ENCODE measurements around the gene ZNF23.

The ZNF23 gene

GRCh38 chr16:71408536-71408935 is 53.5 kb downstream of the ZNF23 start:
- no peak for TF ChIP-seq CTCF (IDR thresholded peaks at IDR 0.05; ENCODE audit: low read depth, low read length)
- no peak overlapping the region for H3K4me3 ChIP-seq (ENCODE audit: low read depth, low read length)
- in situ Hi-C loops (cut with HindIII; ENCODE audit: low sequenced_read_pairs): no loop called here
- DNase-seq (ENCODE audit: low read depth, low spot score): no peak

GRCh38 chr16:71407731-71408130 is 54.3 kb downstream of the ZNF23 start:
- TF ChIP-seq CTCF (IDR thresholded peaks at IDR 0.05; ENCODE audit: low read depth, low read length): no peak
- H3K4me3 ChIP-seq (ENCODE audit: low read depth, low read length): no peak overlapping the region
- in situ Hi-C loops (cut with HindIII; ENCODE audit: low sequenced_read_pairs): no loop called here
- no peak for DNase-seq (ENCODE audit: low read depth, low spot score)

- in situ Hi-C loops (cut with HindIII; ENCODE audit: low sequenced_read_pairs): no loop called here
- no peak for DNase-seq (ENCODE audit: low read depth, low spot score)
- no peak for TF ChIP-seq CTCF (IDR thresholded peaks at IDR 0.05; ENCODE audit: low read depth, low read length)
Observed at GRCh38 chr16:71406724-71407123, 55.3 kb downstream of the ZNF23 start.

GRCh38 chr16:71406316-71406715 is 55.7 kb downstream of the ZNF23 start:
- TF ChIP-seq CTCF (IDR thresholded peaks at IDR 0.05; ENCODE audit: low read depth, low read length): no peak
- no peak for DNase-seq (ENCODE audit: low read depth, low spot score)
- in situ Hi-C loops (cut with HindIII; ENCODE audit: low sequenced_read_pairs): no loop called here
- H3K4me3 ChIP-seq (ENCODE audit: low read depth, low read length): no peak overlapping the region

More at GRCh38 chr16:71406724-71407123, 55.3 kb downstream of the ZNF23 start:
- no peak overlapping the region for H3K4me3 ChIP-seq (ENCODE audit: low read depth, low read length)

- in situ Hi-C loops (cut with HindIII; ENCODE audit: low sequenced_read_pairs): no loop called here
- no peak for TF ChIP-seq CTCF (IDR thresholded peaks at IDR 0.05; ENCODE audit: low read depth, low read length)
- no peak for DNase-seq (ENCODE audit: low read depth, low spot score)
- no peak overlapping the region for H3K4me3 ChIP-seq (ENCODE audit: low read depth, low read length)
Observed at GRCh38 chr16:71404364-71404763, 57.7 kb downstream of the ZNF23 start.

GRCh38 chr16:71402674-71403073 is 59.4 kb downstream of the ZNF23 start:
- in situ Hi-C loops (cut with HindIII; ENCODE audit: low sequenced_read_pairs): no loop called here
- no peak for TF ChIP-seq CTCF (IDR thresholded peaks at IDR 0.05; ENCODE audit: low read depth, low read length)

GRCh38 chr16:71402007-71402406 is 60.0 kb downstream of the ZNF23 start:
- DNase-seq (ENCODE audit: low read depth, low spot score): no peak
- no peak for TF ChIP-seq CTCF (IDR thresholded peaks at IDR 0.05; ENCODE audit: low read depth, low read length)
- no peak overlapping the region for H3K4me3 ChIP-seq (ENCODE audit: low read depth, low read length)
- in situ Hi-C loops (cut with HindIII; ENCODE audit: low sequenced_read_pairs): no loop called here

More at GRCh38 chr16:71402674-71403073, 59.4 kb downstream of the ZNF23 start:
- H3K4me3 ChIP-seq (ENCODE audit: low read depth, low read length): no peak overlapping the region
- DNase-seq (ENCODE audit: low read depth, low spot score): no peak

Measured in astrocyte of the spinal cord (primary cell).